Mucosa of descending colon (tissue), 3 donors: ENCODE results near the gene BUB1. TPM values are rescaled to one million over a fixed set of nuclear protein-coding genes. Genes with fewer than 3 reads are reported as not detected.
"Not testable (repeated sequence)": the region's sequence is repeated elsewhere in the genome, so short reads cannot be mapped to it uniquely, and the experiment has no call there.

Experiments
- ATAC-seq: fragments of 200-7000 bp; cut with Tn5 transposase; one replicate; pipeline ENCODE4 v1.9.1; 2020; ENCODE audit warnings: mild to moderate bottlenecking, moderate library complexity
- DNase-seq, 3 donors: peaks; one replicate each; pipeline ENCODE4 v3.0.0-alpha.2; 2020
- H3K36me3 ChIP-seq: fragments of 200-600 bp; one replicate; pipeline ENCODE4 v1.8.0; 2021; ENCODE audit warnings: low read depth, mild to moderate bottlenecking
- H3K4me1 ChIP-seq: fragments of 200-600 bp; one replicate; pipeline ENCODE4 v1.8.0; 2021; ENCODE audit warnings: low read depth, mild to moderate bottlenecking
- H3K4me3 ChIP-seq: fragments of 200-600 bp; one replicate; pipeline ENCODE4 v1.8.0; 2021; ENCODE audit warnings: mild to moderate bottlenecking
- H3K9me3 ChIP-seq: fragments of 200-600 bp; one replicate; pipeline ENCODE4 v1.8.0; 2021; ENCODE audit warnings: mild to moderate bottlenecking
- intact Hi-C, 2 donors: fragments of 100-400 bp; cut with DNase I in 1 of 2; cut with micrococcal nuclease in 1 of 2; formaldehyde crosslinking; loops; one replicate each; pipeline versions ENCODE4 v1.11.0 to v1.11.1; 2022; cut with DNase I, micrococcal nuclease
- total RNA-seq, 3 donors: library from RNA; stranded (reverse); fragmentation: NEBNext Ultra II Directional in 2 of 3; extraction: Animal tissue kit (Norgen Biotek cat#: 25700) in 2 of 3; gene quantifications; one replicate each; pipeline versions ENCODE4 v1.2.1 to v1.2.4, GENCODE V29; 2021 to 2023
- donor health status: DM: no; HTN: no; CAD: no; lungs with moderate emphysema.
- donor health status: DM: no; HTN: no; CAD: no.
- donor health status: DM: no; HTN: yes; CAD: no.

BUB1 gene
- total RNA-seq, 3 donors from 2014 or later = 2.3 to 18.6 (median 4.1) TPM

DNA sequence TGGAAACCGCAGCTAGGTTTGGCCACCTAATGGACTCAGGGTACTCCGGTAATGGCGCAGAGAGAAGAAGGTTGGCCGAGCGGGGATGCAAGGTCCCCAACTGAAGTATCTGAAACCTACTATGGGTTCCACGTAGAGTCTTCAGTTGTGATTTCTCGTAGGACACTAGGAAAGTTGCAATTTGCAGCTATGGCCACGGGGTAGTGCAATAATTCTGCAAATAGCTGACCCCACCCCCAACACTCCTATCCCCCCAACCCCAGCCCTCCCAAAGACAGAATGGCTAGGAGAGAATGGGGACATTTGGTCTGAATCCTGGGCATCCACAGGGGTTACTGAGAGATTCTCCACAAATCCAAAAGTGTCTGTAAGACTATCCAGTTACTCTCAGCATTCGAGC lies 75.7 kb downstream of the BUB1 start:
- H3K4me1 ChIP-seq, ATAC-seq, H3K36me3 ChIP-seq, intact Hi-C loops, H3K4me3 ChIP-seq, H3K9me3 ChIP-seq, DNase-seq: not testable (repeated sequence)

DNA sequence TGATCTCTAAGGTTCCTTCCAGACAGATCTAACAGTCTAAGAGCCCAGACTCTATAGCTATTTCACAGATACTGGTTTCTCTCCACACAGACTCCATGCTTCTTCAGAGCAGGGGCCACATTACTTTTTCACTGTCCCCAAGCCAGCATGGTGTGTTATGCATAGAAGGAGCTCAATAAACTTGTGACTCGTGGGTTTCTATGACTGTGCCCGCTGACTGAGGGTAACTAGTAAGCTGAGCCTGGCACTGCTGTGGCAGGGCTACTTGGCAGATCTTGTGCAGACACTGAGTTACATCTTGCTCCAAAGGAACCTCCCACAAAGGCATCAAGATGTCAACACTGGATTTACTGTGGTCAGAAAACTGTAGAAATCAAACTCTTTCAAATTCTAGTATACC lies 85.9 kb downstream of the BUB1 start:
- H3K4me1 ChIP-seq, H3K9me3 ChIP-seq, H3K4me3 ChIP-seq, ATAC-seq, DNase-seq, H3K36me3 ChIP-seq, intact Hi-C loops: not testable (repeated sequence)

DNA sequence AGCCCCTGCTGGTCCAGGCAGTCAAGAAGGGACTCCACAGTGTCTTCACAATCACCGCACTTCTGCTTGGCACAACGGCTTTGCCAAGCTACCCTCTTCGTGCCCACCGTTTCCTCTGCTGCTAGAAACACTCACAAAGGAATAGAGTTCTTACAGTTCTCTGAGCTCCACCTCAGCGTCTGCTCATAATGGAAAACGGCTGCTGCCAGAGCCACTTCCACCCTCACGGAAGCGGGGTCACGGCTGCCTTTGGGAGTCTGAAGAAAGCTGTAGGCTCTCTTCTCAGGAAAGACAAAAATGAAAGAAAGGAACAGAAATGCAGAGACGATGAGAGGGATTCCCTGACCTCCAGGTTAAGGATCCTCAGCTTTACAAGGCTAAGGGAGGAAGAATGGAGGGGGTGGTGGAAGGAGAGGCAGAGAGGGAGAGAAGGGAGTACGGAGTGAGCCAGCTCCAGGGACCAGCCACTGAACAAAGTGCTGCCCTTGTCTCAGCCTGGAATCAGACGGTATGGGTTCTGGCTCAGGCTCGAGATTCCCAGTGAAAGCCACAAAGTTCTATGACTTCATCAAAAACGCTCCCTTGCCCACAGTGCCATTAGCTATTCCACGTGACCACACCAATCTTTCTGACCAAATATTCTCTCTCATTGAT lies 88.1 kb downstream of the BUB1 start:
- H3K4me3 ChIP-seq, DNase-seq, H3K9me3 ChIP-seq, intact Hi-C loops, H3K36me3 ChIP-seq, ATAC-seq, H3K4me1 ChIP-seq: not testable (repeated sequence)

DNA sequence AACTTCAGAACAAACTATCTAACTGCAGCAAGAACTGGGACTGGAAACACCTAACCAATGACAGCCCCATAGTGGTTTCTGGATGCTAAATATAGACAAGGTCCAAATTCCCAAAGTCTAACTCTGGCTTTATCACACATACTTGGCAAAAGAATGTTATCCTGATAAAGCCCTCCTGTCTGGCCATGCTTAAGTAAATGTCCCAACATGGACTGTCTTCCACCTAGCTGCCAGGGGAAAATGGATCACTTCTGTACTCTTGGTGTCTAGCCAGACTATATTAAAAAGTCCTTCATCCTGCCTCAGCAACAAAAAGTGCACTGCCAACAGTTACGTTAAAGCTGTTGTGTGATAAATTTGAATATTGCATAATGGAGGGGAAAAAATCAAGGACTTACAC lies 89.3 kb downstream of the BUB1 start:
- DNase-seq, H3K4me3 ChIP-seq, intact Hi-C loops, H3K36me3 ChIP-seq, H3K4me1 ChIP-seq, ATAC-seq, H3K9me3 ChIP-seq: not testable (repeated sequence)

Other genes starting within 250 kb of the BUB1 start
- 1 to 10 TPM in 1 of 3 donors, under 1 TPM in 2; 0.65 to 1.4 (median 0.93) TPM for gene LIMS4, start 205.2 kb downstream of the BUB1 start, total RNA-seq
- 10 to 100 TPM; 28.3 to 41.6 (median 29.7) TPM for gene RGPD6, start 100.8 kb downstream of the BUB1 start, total RNA-seq
- 1 to 10 TPM in 1 of 3 donors, under 1 TPM in 2; 0.51 to 1.2 (median 0.87) TPM for gene ACOXL, start 54.5 kb upstream of the BUB1 start, total RNA-seq